WTC11 (cell line): ENCODE results near the gene FOXA1. TPM values are rescaled to one million over a fixed set of nuclear protein-coding genes. Genes with fewer than 3 reads are reported as not detected.

ENCODE experiments used
- ATAC-seq: fragments of 200-7000 bp; cut with Tn5 transposase; 2 replicates; pipeline ENCODE4 v1.10.0; 2021; ENCODE audit warnings: mild to moderate bottlenecking, moderate library complexity
- CTCF ChIA-PET: fragments of 300-600 bp; sonication (Branson Sonifier 250); formaldehyde crosslinking; loops from one replicate; lab custom pipeline; 2021; ENCODE audit warnings: antibody characterized with exemption; lab: Charles Lee
- POLR2A ChIA-PET: fragments of 350-600 bp; sonication (Branson Sonifier 250); formaldehyde crosslinking; loops from one replicate; lab custom pipeline; 2021; ENCODE audit warnings: antibody characterized with exemption; lab: Charles Lee
- DNase-seq: peaks from one replicate; pipeline ENCODE4 v3.0.0; 2021; ENCODE audit warnings: low spot score
- H3K27ac Mint-ChIP-seq: 2 replicates; pipeline ENCODE4 v1.8.0; 2021; ENCODE audit warnings: mixed read lengths
- H3K27me3 Mint-ChIP-seq: 2 replicates; pipeline ENCODE4 v1.8.0; 2021; ENCODE audit warnings: low read depth, mild to moderate bottlenecking, moderate library complexity, mixed read lengths
- H3K36me3 Mint-ChIP-seq: 2 replicates; pipeline ENCODE4 v1.8.0; 2021; ENCODE audit warnings: mixed read lengths
- H3K4me1 Mint-ChIP-seq: 2 replicates; pipeline ENCODE4 v1.8.0; 2022; ENCODE audit warnings: mixed read lengths
- H3K4me3 Mint-ChIP-seq: 2 replicates; pipeline ENCODE4 v1.8.0; 2021; ENCODE audit warnings: mild to moderate bottlenecking, moderate library complexity, mixed read lengths
- H3K9me3 Mint-ChIP-seq: 2 replicates; pipeline ENCODE4 v1.8.0; 2021; ENCODE audit warnings: mixed read lengths
- CTCF ChIP-seq: fragments of 200-600 bp; IDR thresholded peaks from 2 replicates; pipeline ENCODE4 v1.8.0; 2022; ENCODE audit warnings: antibody characterized with exemption
- IRF2 ChIP-seq: sonication (generic); formaldehyde crosslinking; IDR thresholded peaks from 2 replicates; pipeline ENCODE4 v1.8.0; 2022; ENCODE audit warnings: low read depth, missing genetic modification reagents, borderline replicate concordance
- MXD4 ChIP-seq: fragments of 250-450 bp; sonication (Bioruptor Pico); IDR thresholded peaks from 2 replicates; pipeline ENCODE4 v1.8.0; 2021; ENCODE audit warnings: mild to moderate bottlenecking, moderate library complexity, borderline replicate concordance
- MYBL2 ChIP-seq: sonication (generic); formaldehyde crosslinking; IDR thresholded peaks from 2 replicates; pipeline ENCODE4 v1.8.1; 2023; ENCODE audit warnings: mild to moderate bottlenecking, moderate library complexity, missing genetic modification reagents
- NFYB ChIP-seq: sonication (generic); formaldehyde crosslinking; conservative IDR thresholded peaks from 2 replicates; pipeline ENCODE4 v1.8.0; 2022; ENCODE audit warnings: low read depth, missing genetic modification reagents
- NR1H2 ChIP-seq: sonication (generic); formaldehyde crosslinking; IDR thresholded peaks from 2 replicates; pipeline ENCODE4 v1.9.0; 2021; ENCODE audit warnings: mild to moderate bottlenecking, moderate library complexity, missing genetic modification reagents
- NR2C2 ChIP-seq: sonication (generic); formaldehyde crosslinking; IDR thresholded peaks from 2 replicates; pipeline ENCODE4 v1.8.0; 2022; ENCODE audit warnings: mild to moderate bottlenecking, missing genetic modification reagents
- ZNF138 ChIP-seq: sonication (generic); formaldehyde crosslinking; conservative IDR thresholded peaks from 2 replicates; pipeline ENCODE4 v1.8.1; 2022; ENCODE audit warnings: mild to moderate bottlenecking, moderate library complexity, missing genetic modification reagents
- ZNF396 ChIP-seq: fragments of 250-450 bp; sonication (Bioruptor Pico); IDR thresholded peaks from 2 replicates; pipeline ENCODE4 v1.8.0; 2021; ENCODE audit warnings: mild to moderate bottlenecking, moderate library complexity, borderline replicate concordance
- ZNF423 ChIP-seq: fragments of 250-450 bp; sonication (Bioruptor Pico); IDR thresholded peaks from 2 replicates; pipeline ENCODE4 v2.1.2; 2022; ENCODE audit warnings: mild to moderate bottlenecking, moderate library complexity
- total RNA-seq: library from RNA; stranded (reverse); gene quantifications from 3 replicates; pipeline ENCODE4 v1.2.3, GENCODE V29; 2021
- TF ChIP-seq, protein P1 (sequence below): sonication (generic); formaldehyde crosslinking; IDR thresholded peaks from 2 replicates; pipeline ENCODE4 v1.8.0; 2022; ENCODE audit warnings: mild to moderate bottlenecking, missing genetic modification reagents
- TF ChIP-seq, protein P2 (sequence below): fragments of 250-450 bp; sonication (Bioruptor Pico); IDR thresholded peaks from 2 replicates; pipeline ENCODE4 v2.1.2; 2022; ENCODE audit warnings: mild to moderate bottlenecking, moderate library complexity
- TF ChIP-seq, protein P3 (sequence below): sonication (generic); formaldehyde crosslinking; IDR thresholded peaks from 2 replicates; pipeline ENCODE4 v1.8.1; 2023; ENCODE audit warnings: mild to moderate bottlenecking, missing genetic modification reagents, borderline replicate concordance
- TF ChIP-seq, protein P4 (sequence below): sonication (generic); formaldehyde crosslinking; IDR thresholded peaks from 2 replicates; pipeline ENCODE4 v1.8.0; 2023; ENCODE audit warnings: mild to moderate bottlenecking, missing genetic modification reagents

Gene FOXA1
- total RNA-seq, 1 experiment from 2014 or later: 0.28 TPM

DNA sequence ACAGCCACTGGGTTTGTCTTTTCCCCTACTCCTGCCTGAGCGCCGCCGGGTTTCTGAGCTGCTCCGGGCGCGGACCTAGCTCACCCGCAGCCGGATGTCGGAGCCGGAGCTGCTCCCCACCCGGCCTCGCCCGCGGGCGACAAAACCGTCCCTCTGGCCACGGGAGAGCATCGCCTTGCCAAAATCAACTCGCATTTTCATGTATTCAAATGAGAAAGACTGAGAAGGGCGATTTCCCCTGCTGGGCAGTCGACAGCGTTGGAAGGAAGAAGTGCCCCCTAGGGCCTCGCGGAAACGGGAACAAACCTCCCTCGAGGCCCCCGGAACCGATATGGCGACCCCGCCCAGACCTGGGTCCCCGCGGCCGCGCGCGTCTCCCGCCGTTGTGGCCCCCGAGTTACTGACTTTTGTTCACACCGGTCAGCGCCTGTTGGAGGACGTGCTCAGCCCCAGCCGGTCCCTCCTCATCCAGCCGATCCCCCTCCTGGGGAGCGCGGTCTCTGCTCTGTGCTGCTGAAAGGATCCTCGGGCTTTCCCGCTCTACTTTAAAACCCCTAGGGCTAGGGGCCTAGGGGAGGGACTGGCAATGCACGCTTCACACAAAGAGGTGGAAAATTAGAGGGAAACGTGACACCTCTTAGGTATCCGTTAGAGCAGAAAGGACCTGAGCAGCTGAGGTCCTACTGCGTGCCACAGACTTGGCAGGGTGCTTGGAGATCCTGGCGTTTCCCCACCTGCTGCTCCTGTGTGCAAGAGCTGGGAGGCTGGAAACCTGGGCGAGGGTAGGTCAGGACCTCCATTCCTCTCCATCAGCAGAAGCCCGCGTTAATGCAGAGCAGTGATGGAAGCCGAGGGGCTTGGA, 4.7 kb upstream of the FOXA1 start:
- Mint-ChIP-seq H3K4me3 (peak overlapping the region; percentile 69), H3K4me1 (peaks cover 45% of the 10 kb centered on the region), H3K36me3 (no peaks in the 10 kb centered on the region), H3K27me3 (peaks cover 97% of the 10 kb centered on the region), H3K27ac (no peak overlapping the region), H3K9me3 (no peaks in the 10 kb centered on the region)
- CTCF ChIA-PET: interaction anchor here (0.8 to 4.6 kb wide), 6 partner anchors 8 to 369 kb away, joined by 3 to 17 read pairs (median 4); no protein-coding TSS in a partner anchor
- TF ChIP-seq MYBL2 (CRISPR knock-in tag) (0 out of 2 replicates have a peak, but pooled peaks have one; percentile 24), NR2C2 (CRISPR knock-in tag) (no peak), ZNF423 (0 out of 2 replicates have a peak, but pooled peaks have one; percentile 22)
- peak; percentile 58 for DNase-seq
- POLR2A ChIA-PET: no interaction called here
- ATAC-seq: peak; percentile 41

DNA sequence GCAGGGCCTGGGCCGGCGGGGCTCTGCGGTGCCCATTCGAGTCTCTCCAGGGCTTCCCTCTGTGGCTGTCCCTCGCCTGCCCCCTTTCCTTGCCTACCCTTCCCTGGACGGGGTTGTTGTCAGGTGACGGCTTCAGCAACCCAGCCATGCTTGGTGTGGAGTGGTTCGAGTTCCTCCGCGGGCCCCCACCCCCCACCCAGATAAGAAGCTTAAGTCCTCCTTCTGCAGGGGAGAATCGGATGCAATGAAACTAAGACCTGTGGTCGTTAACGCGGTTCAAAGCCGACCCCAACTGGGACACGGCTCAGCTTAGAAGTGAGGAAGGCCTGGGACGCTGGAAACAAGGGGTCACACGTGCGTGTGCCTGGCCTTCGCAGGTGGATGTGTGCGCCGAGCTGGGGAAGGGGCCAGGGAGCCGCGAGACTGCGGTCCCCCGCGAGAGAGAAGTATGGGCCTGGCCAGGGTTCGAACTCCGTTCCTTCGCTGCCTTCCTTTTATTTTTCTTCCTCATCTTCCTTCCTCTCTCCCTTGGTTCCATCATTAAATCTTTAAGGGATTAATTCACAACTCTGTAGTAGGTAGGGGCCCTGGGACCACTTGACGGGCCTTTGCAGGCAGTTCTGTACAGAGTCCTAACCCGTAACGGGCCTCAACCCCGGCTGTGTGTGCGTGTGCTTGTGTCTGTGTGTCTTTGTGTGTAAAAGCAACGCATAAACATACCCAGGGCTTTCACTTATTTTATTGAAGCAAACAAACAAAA, 3.9 kb upstream of the FOXA1 start:
- TF ChIP-seq NFYB (no peak), ZNF138 (no peak), IRF2 (no peak), MXD4 (CRISPR knock-in tag) (no peak), CTCF (no peak), ZNF396 (CRISPR knock-in tag) (no peak), NR1H2 (no peak)
- TF ChIP-seq, protein P1, sequence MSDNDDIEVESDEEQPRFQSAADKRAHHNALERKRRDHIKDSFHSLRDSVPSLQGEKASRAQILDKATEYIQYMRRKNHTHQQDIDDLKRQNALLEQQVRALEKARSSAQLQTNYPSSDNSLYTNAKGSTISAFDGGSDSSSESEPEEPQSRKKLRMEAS: no peak
- TF ChIP-seq, protein P2, sequence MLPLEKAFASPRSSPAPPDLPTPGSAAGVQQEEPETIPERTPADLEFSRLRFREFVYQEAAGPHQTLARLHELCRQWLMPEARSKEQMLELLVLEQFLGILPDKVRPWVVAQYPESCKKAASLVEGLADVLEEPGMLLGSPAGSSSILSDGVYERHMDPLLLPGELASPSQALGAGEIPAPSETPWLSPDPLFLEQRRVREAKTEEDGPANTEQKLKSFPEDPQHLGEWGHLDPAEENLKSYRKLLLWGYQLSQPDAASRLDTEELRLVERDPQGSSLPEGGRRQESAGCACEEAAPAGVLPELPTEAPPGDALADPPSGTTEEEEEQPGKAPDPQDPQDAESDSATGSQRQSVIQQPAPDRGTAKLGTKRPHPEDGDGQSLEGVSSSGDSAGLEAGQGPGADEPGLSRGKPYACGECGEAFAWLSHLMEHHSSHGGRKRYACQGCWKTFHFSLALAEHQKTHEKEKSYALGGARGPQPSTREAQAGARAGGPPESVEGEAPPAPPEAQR (CRISPR knock-in tag): no peak
- TF ChIP-seq, protein P3, sequence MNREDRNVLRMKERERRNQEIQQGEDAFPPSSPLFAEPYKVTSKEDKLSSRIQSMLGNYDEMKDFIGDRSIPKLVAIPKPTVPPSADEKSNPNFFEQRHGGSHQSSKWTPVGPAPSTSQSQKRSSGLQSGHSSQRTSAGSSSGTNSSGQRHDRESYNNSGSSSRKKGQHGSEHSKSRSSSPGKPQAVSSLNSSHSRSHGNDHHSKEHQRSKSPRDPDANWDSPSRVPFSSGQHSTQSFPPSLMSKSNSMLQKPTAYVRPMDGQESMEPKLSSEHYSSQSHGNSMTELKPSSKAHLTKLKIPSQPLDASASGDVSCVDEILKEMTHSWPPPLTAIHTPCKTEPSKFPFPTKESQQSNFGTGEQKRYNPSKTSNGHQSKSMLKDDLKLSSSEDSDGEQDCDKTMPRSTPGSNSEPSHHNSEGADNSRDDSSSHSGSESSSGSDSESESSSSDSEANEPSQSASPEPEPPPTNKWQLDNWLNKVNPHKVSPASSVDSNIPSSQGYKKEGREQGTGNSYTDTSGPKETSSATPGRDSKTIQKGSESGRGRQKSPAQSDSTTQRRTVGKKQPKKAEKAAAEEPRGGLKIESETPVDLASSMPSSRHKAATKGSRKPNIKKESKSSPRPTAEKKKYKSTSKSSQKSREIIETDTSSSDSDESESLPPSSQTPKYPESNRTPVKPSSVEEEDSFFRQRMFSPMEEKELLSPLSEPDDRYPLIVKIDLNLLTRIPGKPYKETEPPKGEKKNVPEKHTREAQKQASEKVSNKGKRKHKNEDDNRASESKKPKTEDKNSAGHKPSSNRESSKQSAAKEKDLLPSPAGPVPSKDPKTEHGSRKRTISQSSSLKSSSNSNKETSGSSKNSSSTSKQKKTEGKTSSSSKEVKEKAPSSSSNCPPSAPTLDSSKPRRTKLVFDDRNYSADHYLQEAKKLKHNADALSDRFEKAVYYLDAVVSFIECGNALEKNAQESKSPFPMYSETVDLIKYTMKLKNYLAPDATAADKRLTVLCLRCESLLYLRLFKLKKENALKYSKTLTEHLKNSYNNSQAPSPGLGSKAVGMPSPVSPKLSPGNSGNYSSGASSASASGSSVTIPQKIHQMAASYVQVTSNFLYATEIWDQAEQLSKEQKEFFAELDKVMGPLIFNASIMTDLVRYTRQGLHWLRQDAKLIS (CRISPR knock-in tag): no peak
- TF ChIP-seq, protein P4, sequence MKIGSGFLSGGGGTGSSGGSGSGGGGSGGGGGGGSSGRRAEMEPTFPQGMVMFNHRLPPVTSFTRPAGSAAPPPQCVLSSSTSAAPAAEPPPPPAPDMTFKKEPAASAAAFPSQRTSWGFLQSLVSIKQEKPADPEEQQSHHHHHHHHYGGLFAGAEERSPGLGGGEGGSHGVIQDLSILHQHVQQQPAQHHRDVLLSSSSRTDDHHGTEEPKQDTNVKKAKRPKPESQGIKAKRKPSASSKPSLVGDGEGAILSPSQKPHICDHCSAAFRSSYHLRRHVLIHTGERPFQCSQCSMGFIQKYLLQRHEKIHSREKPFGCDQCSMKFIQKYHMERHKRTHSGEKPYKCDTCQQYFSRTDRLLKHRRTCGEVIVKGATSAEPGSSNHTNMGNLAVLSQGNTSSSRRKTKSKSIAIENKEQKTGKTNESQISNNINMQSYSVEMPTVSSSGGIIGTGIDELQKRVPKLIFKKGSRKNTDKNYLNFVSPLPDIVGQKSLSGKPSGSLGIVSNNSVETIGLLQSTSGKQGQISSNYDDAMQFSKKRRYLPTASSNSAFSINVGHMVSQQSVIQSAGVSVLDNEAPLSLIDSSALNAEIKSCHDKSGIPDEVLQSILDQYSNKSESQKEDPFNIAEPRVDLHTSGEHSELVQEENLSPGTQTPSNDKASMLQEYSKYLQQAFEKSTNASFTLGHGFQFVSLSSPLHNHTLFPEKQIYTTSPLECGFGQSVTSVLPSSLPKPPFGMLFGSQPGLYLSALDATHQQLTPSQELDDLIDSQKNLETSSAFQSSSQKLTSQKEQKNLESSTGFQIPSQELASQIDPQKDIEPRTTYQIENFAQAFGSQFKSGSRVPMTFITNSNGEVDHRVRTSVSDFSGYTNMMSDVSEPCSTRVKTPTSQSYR (CRISPR knock-in tag): no peak
- ATAC-seq (no peak; the same call in 1 of the 2 replicates), DNase-seq (no peak)
- Mint-ChIP-seq H3K27ac (no peak overlapping the region), H3K9me3 (no peaks in the 10 kb centered on the region), H3K27me3 (peaks cover 96% of the 10 kb centered on the region), H3K4me3 (peak overlapping the region; percentile 69), H3K4me1 (peaks cover 49% of the 10 kb centered on the region), H3K36me3 (no peaks in the 10 kb centered on the region)
- ChIA-PET CTCF (interaction anchor here (0.6 to 4.6 kb wide), 8 partner anchors 10 to 369 kb away, joined by 3 to 17 read pairs (median 6); no protein-coding TSS in a partner anchor), POLR2A (no interaction called here)
